ENCODE measurements around the gene SOSTDC1.
"Not testable (repeated sequence)": the region's sequence is repeated elsewhere in the genome, so short reads cannot be mapped to it uniquely, and the experiment has no call there.

Gene SOSTDC1

DNA sequence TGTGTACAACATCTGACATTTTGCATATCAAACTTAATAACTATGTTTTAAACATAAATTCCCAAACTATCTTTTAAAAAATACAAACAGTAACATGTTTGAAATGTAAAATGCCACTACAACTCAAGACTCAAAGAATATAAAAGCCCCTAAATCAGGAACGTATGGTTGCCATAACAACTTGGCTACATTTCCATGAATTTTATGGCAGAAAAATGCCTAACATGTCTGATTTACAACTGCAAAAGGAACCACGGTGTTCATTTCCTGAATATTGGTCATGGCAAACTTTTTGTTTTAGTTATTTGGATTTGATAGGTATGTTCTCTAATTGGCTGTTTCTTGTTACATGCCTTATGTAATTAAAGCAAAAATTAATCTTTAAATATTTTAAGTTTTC is 2.0 kb downstream of the SOSTDC1 start:
- Histone ChIP-seq H3K36me3 (ENCODE audit: control insufficient read depth in 1 of 2, insufficient read depth in 2 of 2, low read length in 2 of 2) (no peaks in the 10 kb centered on the region), H3K9me3 (ENCODE audit: control insufficient read depth in 1 of 2, low read length in 2 of 2) (no peaks in the 10 kb centered on the region), H3K27ac (ENCODE audit: low read depth, low read length) (no peak overlapping the region), H3K27me3 (ENCODE audit: control insufficient read depth in 1 of 2, insufficient read depth in 2 of 2, low read length in 2 of 2) (peaks cover 0 to 5% of the 10 kb centered on the region in 2 donors), H3K9ac (ENCODE audit: low read depth in 1 of 2, low read length in 2 of 2) (no peak overlapping the region), H3K4me1 (ENCODE audit: control insufficient read depth in 1 of 2, insufficient read depth in 2 of 2, low read length in 2 of 2) (peaks cover 0 to 5% of the 10 kb centered on the region in 2 donors), H3K4me3 (ENCODE audit: low read depth in 1 of 2, low read length in 2 of 2) (no peak overlapping the region)

DNA sequence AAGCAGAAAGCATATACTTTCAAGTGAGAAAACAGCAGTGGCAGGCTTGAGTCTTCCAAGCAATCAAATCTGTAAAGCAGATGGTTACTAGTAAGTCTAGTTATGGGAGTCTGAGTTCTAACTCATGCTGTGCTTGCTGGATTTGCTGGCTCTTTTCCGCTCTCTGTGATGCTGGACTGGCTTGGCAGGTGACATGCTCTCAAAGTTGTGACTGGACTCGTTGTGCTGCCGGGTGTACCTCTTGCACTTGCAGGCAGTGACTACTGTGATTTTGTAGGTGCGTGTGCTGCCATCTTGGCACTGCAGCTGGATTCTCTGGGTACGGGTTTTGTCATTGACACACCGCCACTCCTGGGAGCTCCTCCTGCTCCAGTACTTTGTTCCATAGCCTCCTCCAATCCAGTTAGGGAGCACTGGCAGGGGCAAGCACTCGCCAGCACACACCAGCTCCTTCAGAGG is 3.1 kb downstream of the SOSTDC1 start:
- Histone ChIP-seq H3K36me3 (ENCODE audit: control insufficient read depth in 1 of 2, insufficient read depth in 2 of 2, low read length in 2 of 2) (no peaks in the 10 kb centered on the region), H3K4me1 (ENCODE audit: control insufficient read depth in 1 of 2, insufficient read depth in 2 of 2, low read length in 2 of 2) (peaks cover 0 to 5% of the 10 kb centered on the region in 2 donors), H3K9ac (ENCODE audit: low read depth in 1 of 2, low read length in 2 of 2) (no peak overlapping the region), H3K4me3 (ENCODE audit: low read depth in 1 of 2, low read length in 2 of 2) (no peak overlapping the region), H3K27me3 (ENCODE audit: control insufficient read depth in 1 of 2, insufficient read depth in 2 of 2, low read length in 2 of 2) (peaks cover 0 to 5% of the 10 kb centered on the region in 2 donors), H3K27ac (ENCODE audit: low read depth, low read length) (no peak overlapping the region), H3K9me3 (ENCODE audit: control insufficient read depth in 1 of 2, low read length in 2 of 2) (no peaks in the 10 kb centered on the region)

DNA sequence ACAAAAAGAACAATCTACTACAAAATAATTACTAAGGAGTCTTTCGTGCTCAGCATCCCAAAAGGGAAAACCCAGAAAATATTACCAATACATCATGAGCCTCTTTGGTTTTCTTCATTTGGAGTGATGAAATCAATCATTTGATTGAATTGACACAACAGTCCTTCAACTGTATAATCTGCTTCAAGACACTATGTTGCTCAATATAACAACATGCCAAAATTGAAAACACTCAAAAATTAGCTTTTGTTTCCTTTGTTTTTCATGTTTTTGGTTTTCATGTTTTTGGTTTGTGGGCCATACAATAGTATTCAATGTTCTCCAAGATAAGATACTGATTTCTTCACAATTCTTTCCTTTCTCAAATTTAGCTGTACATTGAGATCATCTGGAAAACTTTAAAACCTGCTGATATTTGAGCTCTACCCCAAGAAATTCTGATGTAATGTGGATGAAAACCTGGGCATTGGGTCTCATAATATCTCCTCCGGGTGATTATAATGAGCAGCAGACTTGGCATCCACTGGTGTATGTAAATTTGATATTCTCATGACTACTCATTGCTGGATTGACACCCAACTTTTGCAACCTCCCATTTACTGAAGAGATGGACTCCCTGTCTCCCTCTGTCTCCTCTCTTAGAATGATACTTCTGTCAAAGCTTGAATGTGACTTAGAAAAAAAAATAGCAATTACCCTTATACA is 4.6 kb downstream of the SOSTDC1 start:
- no peak overlapping the region for H3K9ac ChIP-seq (ENCODE audit: low read depth in 1 of 2, low read length in 2 of 2)
- no peaks in the 10 kb centered on the region for H3K36me3 ChIP-seq (ENCODE audit: control insufficient read depth in 1 of 2, insufficient read depth in 2 of 2, low read length in 2 of 2)
- H3K27ac ChIP-seq (ENCODE audit: low read depth, low read length): no peak overlapping the region
- H3K4me3 ChIP-seq (ENCODE audit: low read depth in 1 of 2, low read length in 2 of 2): no peak overlapping the region
- H3K27me3 ChIP-seq (ENCODE audit: control insufficient read depth in 1 of 2, insufficient read depth in 2 of 2, low read length in 2 of 2): peaks cover 0 to under 1% of the 10 kb centered on the region in 2 donors
- no peaks in the 10 kb centered on the region for H3K9me3 ChIP-seq (ENCODE audit: control insufficient read depth in 1 of 2, low read length in 2 of 2)
- H3K4me1 ChIP-seq (ENCODE audit: control insufficient read depth in 1 of 2, insufficient read depth in 2 of 2, low read length in 2 of 2): peaks cover 0 to 1% of the 10 kb centered on the region in 2 donors

DNA sequence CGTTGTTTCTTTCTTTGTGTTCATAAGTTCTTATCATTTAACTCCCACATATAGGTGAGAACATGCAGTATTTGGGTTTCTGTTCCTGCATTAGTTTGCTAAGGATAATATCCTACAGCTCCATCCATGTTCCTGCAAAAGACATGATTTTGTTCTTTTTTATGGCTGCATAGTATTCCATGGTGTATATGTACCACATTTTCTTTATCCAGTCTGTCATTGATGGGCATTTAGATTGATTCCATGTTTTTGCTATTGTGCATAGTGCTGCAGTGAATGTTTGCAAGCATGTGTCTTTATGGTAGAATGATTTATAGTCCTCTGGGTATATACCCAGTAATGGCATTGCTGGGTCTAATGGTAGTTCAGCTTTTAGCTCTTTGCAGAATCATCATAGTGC is 9.2 kb downstream of the SOSTDC1 start:
- H3K9ac ChIP-seq (ENCODE audit: low read depth in 1 of 2, low read length in 2 of 2); H3K9me3 ChIP-seq (ENCODE audit: control insufficient read depth in 1 of 2, low read length in 2 of 2); H3K4me1 ChIP-seq (ENCODE audit: control insufficient read depth in 1 of 2, insufficient read depth in 2 of 2, low read length in 2 of 2); H3K27ac ChIP-seq (ENCODE audit: low read depth, low read length); H3K4me3 ChIP-seq (ENCODE audit: low read depth in 1 of 2, low read length in 2 of 2); H3K27me3 ChIP-seq (ENCODE audit: control insufficient read depth in 1 of 2, insufficient read depth in 2 of 2, low read length in 2 of 2); H3K36me3 ChIP-seq (ENCODE audit: control insufficient read depth in 1 of 2, insufficient read depth in 2 of 2, low read length in 2 of 2): not testable (repeated sequence)

DNA sequence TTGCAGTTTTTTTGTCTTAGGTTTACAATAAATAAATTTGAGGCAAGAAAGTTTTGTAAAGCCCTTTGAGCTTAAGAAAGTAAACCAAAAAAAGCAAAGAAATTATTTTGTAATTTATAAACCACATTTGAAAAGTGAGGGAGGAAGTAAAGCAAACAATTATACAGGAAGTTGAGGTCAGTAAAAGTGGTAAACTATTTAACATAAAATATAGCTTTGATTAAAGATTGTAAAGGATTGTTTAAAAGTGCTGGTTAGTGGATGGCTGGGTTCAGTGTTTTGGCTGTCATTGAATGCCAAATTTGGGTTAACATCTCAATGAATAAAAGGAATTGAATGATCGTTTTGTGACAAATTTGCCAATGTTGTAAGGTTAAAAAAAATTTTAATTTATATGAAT is 9.9 kb downstream of the SOSTDC1 start:
- H3K36me3 ChIP-seq (ENCODE audit: control insufficient read depth in 1 of 2, insufficient read depth in 2 of 2, low read length in 2 of 2): no peaks in the 10 kb centered on the region
- no peaks in the 10 kb centered on the region for H3K9me3 ChIP-seq (ENCODE audit: control insufficient read depth in 1 of 2, low read length in 2 of 2)
- H3K27me3 ChIP-seq (ENCODE audit: control insufficient read depth in 1 of 2, insufficient read depth in 2 of 2, low read length in 2 of 2): no peaks in the 10 kb centered on the region
- no peak overlapping the region for H3K9ac ChIP-seq (ENCODE audit: low read depth in 1 of 2, low read length in 2 of 2)
- H3K4me3 ChIP-seq (ENCODE audit: low read depth in 1 of 2, low read length in 2 of 2): no peak overlapping the region
- H3K27ac ChIP-seq (ENCODE audit: low read depth, low read length): no peak overlapping the region
- no peaks in the 10 kb centered on the region for H3K4me1 ChIP-seq (ENCODE audit: control insufficient read depth in 1 of 2, insufficient read depth in 2 of 2, low read length in 2 of 2)

DNA sequence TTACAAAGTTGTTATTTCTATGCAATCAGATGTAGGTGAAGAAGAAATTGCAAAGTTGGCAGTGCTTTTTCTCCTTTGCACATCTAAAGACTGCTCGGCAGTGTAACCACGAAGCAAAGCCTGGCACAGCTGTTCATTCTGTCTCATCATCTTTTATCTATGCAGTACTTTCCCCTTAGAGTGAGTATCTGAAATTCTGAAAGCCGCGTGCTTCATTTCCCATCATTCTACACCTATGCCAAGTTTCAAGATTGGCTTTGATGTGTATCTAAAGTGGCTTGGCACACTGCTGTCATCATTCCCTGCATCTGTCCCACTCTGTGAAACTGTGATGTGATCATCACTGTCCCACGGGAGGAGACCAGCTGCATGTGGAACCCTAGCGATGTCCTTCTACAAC is 15.2 kb downstream of the SOSTDC1 start:
- no peaks in the 10 kb centered on the region for H3K27me3 ChIP-seq (ENCODE audit: control insufficient read depth in 1 of 2, insufficient read depth in 2 of 2, low read length in 2 of 2)
- H3K27ac ChIP-seq (ENCODE audit: low read depth, low read length): no peak overlapping the region
- H3K4me3 ChIP-seq (ENCODE audit: low read depth in 1 of 2, low read length in 2 of 2): no peak overlapping the region
- H3K9ac ChIP-seq (ENCODE audit: low read depth in 1 of 2, low read length in 2 of 2): no peak overlapping the region
- H3K4me1 ChIP-seq (ENCODE audit: control insufficient read depth in 1 of 2, insufficient read depth in 2 of 2, low read length in 2 of 2): no peaks in the 10 kb centered on the region
- H3K36me3 ChIP-seq (ENCODE audit: control insufficient read depth in 1 of 2, insufficient read depth in 2 of 2, low read length in 2 of 2): no peaks in the 10 kb centered on the region
- no peaks in the 10 kb centered on the region for H3K9me3 ChIP-seq (ENCODE audit: control insufficient read depth in 1 of 2, low read length in 2 of 2)

DNA sequence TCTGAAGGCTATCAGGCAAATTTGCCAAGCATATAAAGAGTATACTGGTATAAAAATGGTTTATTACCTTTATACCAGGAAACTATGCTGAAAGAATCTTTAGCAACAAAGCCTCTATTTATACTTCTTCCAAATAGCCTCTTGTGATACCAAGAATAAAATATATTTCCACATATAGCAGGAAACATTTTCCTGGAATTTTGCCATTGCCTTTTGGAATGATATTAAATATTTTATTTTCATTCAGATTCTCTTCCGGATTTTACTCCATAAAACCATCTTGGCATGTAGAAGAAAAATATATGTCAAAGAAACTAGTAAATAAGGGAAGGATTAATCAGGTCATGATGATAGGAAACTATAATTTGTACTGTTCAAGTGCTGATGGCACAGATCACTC is 17.7 kb downstream of the SOSTDC1 start:
- Histone ChIP-seq H3K9ac (ENCODE audit: low read depth in 1 of 2, low read length in 2 of 2) (no peak overlapping the region), H3K27me3 (ENCODE audit: control insufficient read depth in 1 of 2, insufficient read depth in 2 of 2, low read length in 2 of 2) (no peaks in the 10 kb centered on the region), H3K9me3 (ENCODE audit: control insufficient read depth in 1 of 2, low read length in 2 of 2) (no peaks in the 10 kb centered on the region), H3K36me3 (ENCODE audit: control insufficient read depth in 1 of 2, insufficient read depth in 2 of 2, low read length in 2 of 2) (no peaks in the 10 kb centered on the region), H3K4me3 (ENCODE audit: low read depth in 1 of 2, low read length in 2 of 2) (no peak overlapping the region), H3K4me1 (ENCODE audit: control insufficient read depth in 1 of 2, insufficient read depth in 2 of 2, low read length in 2 of 2) (no peaks in the 10 kb centered on the region), H3K27ac (ENCODE audit: low read depth, low read length) (no peak overlapping the region)

DNA sequence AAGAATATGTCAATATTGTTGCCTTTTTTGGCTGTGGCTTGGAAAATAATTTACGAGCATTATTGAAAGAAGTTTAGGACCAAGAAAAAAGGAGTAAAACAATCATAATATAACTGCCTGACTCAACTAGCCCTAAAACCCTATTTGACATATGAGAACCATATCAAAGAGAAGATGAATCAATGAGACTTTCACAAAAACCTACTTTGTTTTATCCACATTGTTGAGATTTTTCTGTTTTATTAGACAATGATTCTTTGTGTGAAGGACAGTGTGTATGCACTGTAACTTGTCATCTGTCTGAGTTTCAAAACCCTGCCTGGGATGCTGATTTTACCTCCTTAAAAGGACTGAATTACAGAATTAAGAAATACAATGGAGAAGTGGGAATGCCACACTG is 19.0 kb downstream of the SOSTDC1 start:
- H3K9ac ChIP-seq (ENCODE audit: low read depth in 1 of 2, low read length in 2 of 2): no peak overlapping the region
- H3K27ac ChIP-seq (ENCODE audit: low read depth, low read length): no peak overlapping the region
- no peaks in the 10 kb centered on the region for H3K9me3 ChIP-seq (ENCODE audit: control insufficient read depth in 1 of 2, low read length in 2 of 2)
- no peaks in the 10 kb centered on the region for H3K27me3 ChIP-seq (ENCODE audit: control insufficient read depth in 1 of 2, insufficient read depth in 2 of 2, low read length in 2 of 2)
- no peaks in the 10 kb centered on the region for H3K36me3 ChIP-seq (ENCODE audit: control insufficient read depth in 1 of 2, insufficient read depth in 2 of 2, low read length in 2 of 2)
- H3K4me1 ChIP-seq (ENCODE audit: control insufficient read depth in 1 of 2, insufficient read depth in 2 of 2, low read length in 2 of 2): no peaks in the 10 kb centered on the region
- H3K4me3 ChIP-seq (ENCODE audit: low read depth in 1 of 2, low read length in 2 of 2): no peak overlapping the region

DNA sequence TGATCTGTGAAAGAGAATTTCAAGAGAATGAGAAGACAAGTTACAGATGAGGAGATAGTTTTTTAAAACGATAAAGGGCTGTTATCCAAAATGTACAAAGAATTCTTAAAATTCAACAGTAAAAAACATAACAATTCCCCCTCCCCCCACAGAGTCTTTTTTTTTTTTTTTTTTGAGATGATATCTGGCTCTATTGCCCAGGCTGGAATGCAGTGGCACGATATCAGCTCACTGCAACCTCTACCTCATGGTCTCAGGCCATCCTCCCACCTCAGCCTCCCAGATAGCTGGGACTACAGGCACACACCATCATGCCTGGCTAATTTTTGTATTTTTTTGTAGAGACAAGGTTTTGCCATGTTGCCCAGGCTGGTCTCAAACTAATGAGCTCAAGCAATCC is 21.7 kb downstream of the SOSTDC1 start:
- H3K9me3 ChIP-seq (ENCODE audit: control insufficient read depth in 1 of 2, low read length in 2 of 2): not testable (repeated sequence)

DNA sequence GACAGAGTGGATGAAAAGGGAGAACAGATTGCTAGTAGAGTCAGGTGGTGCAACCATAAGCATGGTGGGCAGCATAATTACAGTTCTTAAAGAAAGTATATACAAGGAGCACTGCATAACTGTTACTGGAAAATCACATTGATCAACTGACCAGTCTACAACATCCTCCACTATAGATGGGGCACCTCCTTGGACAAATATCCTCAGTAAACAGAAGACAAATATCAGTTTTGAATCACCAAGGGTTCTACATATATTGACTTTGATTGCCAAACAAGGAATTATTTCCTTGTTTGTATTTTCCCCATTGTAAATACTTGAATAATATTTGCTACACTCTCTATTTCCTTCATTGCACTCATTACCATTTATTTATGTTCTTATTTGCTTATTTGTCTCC is 26.6 kb downstream of the SOSTDC1 start:
- Histone ChIP-seq H3K27ac (ENCODE audit: low read depth, low read length) (no peak overlapping the region), H3K36me3 (ENCODE audit: control insufficient read depth in 1 of 2, insufficient read depth in 2 of 2, low read length in 2 of 2) (no peaks in the 10 kb centered on the region), H3K9ac (ENCODE audit: low read depth in 1 of 2, low read length in 2 of 2) (no peak overlapping the region), H3K4me3 (ENCODE audit: low read depth in 1 of 2, low read length in 2 of 2) (no peak overlapping the region), H3K9me3 (ENCODE audit: control insufficient read depth in 1 of 2, low read length in 2 of 2) (no peaks in the 10 kb centered on the region), H3K27me3 (ENCODE audit: control insufficient read depth in 1 of 2, insufficient read depth in 2 of 2, low read length in 2 of 2) (no peaks in the 10 kb centered on the region), H3K4me1 (ENCODE audit: control insufficient read depth in 1 of 2, insufficient read depth in 2 of 2, low read length in 2 of 2) (no peaks in the 10 kb centered on the region)

More for the DNA sequence above, 21.7 kb downstream of the SOSTDC1 start:
- H3K27ac ChIP-seq (ENCODE audit: low read depth, low read length); H3K4me3 ChIP-seq (ENCODE audit: low read depth in 1 of 2, low read length in 2 of 2); H3K9ac ChIP-seq (ENCODE audit: low read depth in 1 of 2, low read length in 2 of 2); H3K4me1 ChIP-seq (ENCODE audit: control insufficient read depth in 1 of 2, insufficient read depth in 2 of 2, low read length in 2 of 2); H3K36me3 ChIP-seq (ENCODE audit: control insufficient read depth in 1 of 2, insufficient read depth in 2 of 2, low read length in 2 of 2); H3K27me3 ChIP-seq (ENCODE audit: control insufficient read depth in 1 of 2, insufficient read depth in 2 of 2, low read length in 2 of 2): not testable (repeated sequence)
